ENCODE measurements around the gene PHKG1.

DNA sequence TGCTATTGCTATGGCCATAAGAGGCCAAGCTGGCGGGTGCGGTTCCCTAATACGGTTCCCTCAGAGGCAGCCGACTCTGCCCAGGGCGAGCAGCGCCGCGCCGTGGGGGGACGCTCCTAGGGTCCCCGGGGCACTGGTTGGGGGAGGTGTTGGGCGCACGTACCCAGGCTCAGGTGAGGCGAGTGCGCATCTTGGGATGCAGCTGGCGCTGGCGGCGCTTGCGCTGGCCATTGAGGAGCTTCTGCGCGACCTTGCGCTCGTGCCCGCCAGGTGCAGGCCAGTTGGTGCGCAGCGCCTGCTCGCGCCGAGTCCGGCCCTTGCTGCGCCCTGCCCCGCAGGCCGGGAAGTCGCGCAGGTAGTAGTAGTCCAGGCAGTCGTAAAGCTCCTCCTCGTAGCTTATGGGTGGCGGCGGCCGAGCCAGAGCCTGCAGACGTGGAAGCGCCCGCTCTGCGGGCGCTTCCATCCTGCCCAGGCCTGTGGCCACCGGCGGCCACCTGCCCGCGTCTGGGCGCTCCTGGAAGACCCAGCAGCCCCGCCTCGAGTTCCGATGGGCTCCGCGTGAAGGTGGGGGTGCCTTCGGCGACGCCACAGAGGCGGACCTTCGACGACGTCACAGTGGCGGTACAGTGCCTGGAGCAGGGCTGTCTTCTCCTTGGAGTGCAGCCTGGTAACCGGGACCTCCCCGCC is 23.2 kb upstream of the PHKG1 start, which contains the start of gene NUPR2:
- TF ChIP-seq, protein P1, sequence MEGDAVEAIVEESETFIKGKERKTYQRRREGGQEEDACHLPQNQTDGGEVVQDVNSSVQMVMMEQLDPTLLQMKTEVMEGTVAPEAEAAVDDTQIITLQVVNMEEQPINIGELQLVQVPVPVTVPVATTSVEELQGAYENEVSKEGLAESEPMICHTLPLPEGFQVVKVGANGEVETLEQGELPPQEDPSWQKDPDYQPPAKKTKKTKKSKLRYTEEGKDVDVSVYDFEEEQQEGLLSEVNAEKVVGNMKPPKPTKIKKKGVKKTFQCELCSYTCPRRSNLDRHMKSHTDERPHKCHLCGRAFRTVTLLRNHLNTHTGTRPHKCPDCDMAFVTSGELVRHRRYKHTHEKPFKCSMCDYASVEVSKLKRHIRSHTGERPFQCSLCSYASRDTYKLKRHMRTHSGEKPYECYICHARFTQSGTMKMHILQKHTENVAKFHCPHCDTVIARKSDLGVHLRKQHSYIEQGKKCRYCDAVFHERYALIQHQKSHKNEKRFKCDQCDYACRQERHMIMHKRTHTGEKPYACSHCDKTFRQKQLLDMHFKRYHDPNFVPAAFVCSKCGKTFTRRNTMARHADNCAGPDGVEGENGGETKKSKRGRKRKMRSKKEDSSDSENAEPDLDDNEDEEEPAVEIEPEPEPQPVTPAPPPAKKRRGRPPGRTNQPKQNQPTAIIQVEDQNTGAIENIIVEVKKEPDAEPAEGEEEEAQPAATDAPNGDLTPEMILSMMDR (conservative IDR thresholded peaks at IDR 0.05), result no peak
- TF ChIP-seq ZFX (IDR thresholded peaks at IDR 0.05), result no peak
